HG03039 (cell line): ENCODE results near the gene FAIM2.

ENCODE experiments used
- ATAC-seq: cut with Tn5 transposase; IDR thresholded peaks from one replicate; pipeline ENCODE4 v1.9.1; 2021; ENCODE audit warnings: mild to moderate bottlenecking, moderate library complexity; ENCODE audit not compliant: unreplicated experiment

Gene FAIM2

GRCh38 chr12:49899286-49899843 lies 4.3 kb downstream of the FAIM2 start:
- ATAC-seq = no peak

- ATAC-seq = no peak
Measured at GRCh38 chr12:49897276-49897675, 6.4 kb downstream of the FAIM2 start.

GRCh38 chr12:49895773-49896172 lies 7.9 kb downstream of the FAIM2 start:
- ATAC-seq = no peak

GRCh38 chr12:49894751-49895148 lies 8.9 kb downstream of the FAIM2 start:
- ATAC-seq = no peak

GRCh38 chr12:49893753-49894750 lies 9.6 kb downstream of the FAIM2 start:
- no peak for ATAC-seq

GRCh38 chr12:49892732-49893317 lies 10.9 kb downstream of the FAIM2 start:
- ATAC-seq = no peak

GRCh38 chr12:49892084-49892731 lies 11.5 kb downstream of the FAIM2 start:
- ATAC-seq = no peak

GRCh38 chr12:49891476-49891875 lies 12.2 kb downstream of the FAIM2 start:
- ATAC-seq = no peak

- no peak for ATAC-seq
Measured at GRCh38 chr12:49891012-49891411, 12.7 kb downstream of the FAIM2 start.

GRCh38 chr12:49890096-49890461 lies 13.6 kb downstream of the FAIM2 start:
- no peak for ATAC-seq

GRCh38 chr12:49889361-49890095 lies 14.2 kb downstream of the FAIM2 start:
- no peak for ATAC-seq

GRCh38 chr12:49888461-49889151 lies 15.1 kb downstream of the FAIM2 start:
- no peak for ATAC-seq

- no peak for ATAC-seq
Measured at GRCh38 chr12:49887536-49888401, 15.9 kb downstream of the FAIM2 start.

GRCh38 chr12:49887091-49887490 lies 16.6 kb downstream of the FAIM2 start:
- no peak for ATAC-seq

- no peak for ATAC-seq
Measured at GRCh38 chr12:49885663-49886461, 17.8 kb downstream of the FAIM2 start.

GRCh38 chr12:49885118-49885517 lies 18.6 kb downstream of the FAIM2 start:
- ATAC-seq = no peak

GRCh38 chr12:49882851-49883464 lies 20.7 kb downstream of the FAIM2 start:
- no peak for ATAC-seq

- no peak for ATAC-seq
Measured at GRCh38 chr12:49882248-49882850, 21.4 kb downstream of the FAIM2 start.
